GM12878 (cell line): Measurements from ENCODE around the gene TNP2. TPM values are rescaled to one million over a fixed set of nuclear protein-coding genes. Genes with fewer than 3 reads are reported as not detected.

Experiments
- ATAC-seq: fragments of 200-7000 bp; cut with Tn5 transposase; 3 replicates; pipeline ENCODE4 v1.9.1; 2020; ENCODE audit warnings: mild to moderate bottlenecking, moderate library complexity
- BruUV-seq: library from RNA; stranded (reverse); fragments of 400-500 nt; replicated peaks from 2 replicates; lab custom pipeline; 2021; lab: Mats Ljungman, UMichigan
- CTCF ChIA-PET: fragments of 300-600 bp; sonication (Branson Sonifier 250); formaldehyde crosslinking; extraction: SDS; loops from one replicate; lab custom pipeline; 2021; ENCODE audit warnings: inconsistent platforms; lab: Yijun Ruan, JAX
- POLR2A ChIA-PET: fragments of 350-600 bp; formaldehyde crosslinking; extraction: SDS; loops from one replicate; lab custom pipeline; 2021; ENCODE audit warnings: inconsistent platforms; lab: Charles Lee
- RAD21 ChIA-PET: fragments of 300-600 bp; sonication (Branson Sonifier 250); formaldehyde crosslinking; loops from one replicate; lab custom pipeline; 2023; ENCODE audit warnings: antibody characterized with exemption; ENCODE audit not compliant: unreplicated experiment; lab: Charles Lee
- SMC1A ChIA-PET: fragments of 300-600 bp; sonication (Branson Sonifier 250); formaldehyde crosslinking; loops from one replicate; lab custom pipeline; 2023; ENCODE audit not compliant: unreplicated experiment, uncharacterized antibody; lab: Charles Lee
- DNase-seq: peaks from one replicate; pipeline ENCODE4 v3.0.0-alpha.2; 2011; ENCODE audit warnings: low read depth, low spot score
- FAIRE-seq: peaks from 3 replicates; lab custom pipeline; 2011; peaks lifted over from hg19 to GRCh38; lab: Jason Lieb, UNC
- H2AFZ ChIP-seq: 2 replicates; pipeline ENCODE4 v1.6.0; 2011; ENCODE audit warnings: low read depth, low read length, control low read depth; ENCODE audit not compliant: control insufficient read depth
- H3K27ac ChIP-seq: 2 replicates; pipeline ENCODE4 v1.5.1; 2011; ENCODE audit warnings: control low read depth; ENCODE audit not compliant: control insufficient read depth, insufficient read depth
- H3K27me3 ChIP-seq, 2 experiments: replicated peaks in 1 of 2; 2 replicates each; pipeline versions ENCODE4 v1.6.0 to v1.6.1; 2011; ENCODE audit warnings: low read length in 1 of 2; ENCODE audit not compliant: control insufficient read depth in 2 of 2, insufficient read depth in 2 of 2
- H3K36me3 ChIP-seq, 2 experiments: 2 replicates each; pipeline ENCODE4 v1.5.1; 2011; ENCODE audit warnings: low read length in 1 of 2; ENCODE audit not compliant: control insufficient read depth in 2 of 2, insufficient read depth in 2 of 2
- H3K4me1 ChIP-seq: 2 replicates; pipeline ENCODE4 v1.6.1; 2011; ENCODE audit warnings: mild to moderate bottlenecking, low read length, moderate library complexity, mixed read lengths; ENCODE audit not compliant: control insufficient read depth, insufficient read depth
- H3K4me2 ChIP-seq: 2 replicates; pipeline ENCODE4 v1.6.0; 2011; ENCODE audit warnings: control low read depth; ENCODE audit not compliant: control insufficient read depth, insufficient read depth
- H3K4me3 ChIP-seq: fragments of 200-600 bp; sonication (generic); 2 replicates; pipeline ENCODE4 v1.5.1; 2016
- H3K79me2 ChIP-seq: 2 replicates; pipeline ENCODE4 v1.6.0; 2011; ENCODE audit warnings: low read length; ENCODE audit not compliant: control insufficient read depth, insufficient read depth
- H3K9ac ChIP-seq: 2 replicates; pipeline ENCODE4 v1.8.0; 2011; ENCODE audit warnings: low read length, control low read depth, mixed read lengths; ENCODE audit not compliant: control insufficient read depth, insufficient read depth
- H3K9me3 ChIP-seq: replicated peaks from 3 replicates; pipeline ENCODE4 v1.5.1; 2011; ENCODE audit warnings: mild to moderate bottlenecking, low read length; ENCODE audit not compliant: control insufficient read depth, insufficient read depth
- H4K20me1 ChIP-seq: 2 replicates; pipeline ENCODE4 v1.6.0; 2011; ENCODE audit not compliant: control insufficient read depth, insufficient read depth
- BMI1 ChIP-seq: fragments of 450-650 bp; IDR thresholded peaks from 2 replicates; pipeline ENCODE4 v1.6.1; 2016; ENCODE audit warnings: mild to moderate bottlenecking, moderate library complexity, borderline replicate concordance
- CHD2 ChIP-seq: IDR thresholded peaks from 2 replicates; pipeline ENCODE4 v1.6.1; 2011; ENCODE audit warnings: low read depth, low read length, improper control_type of control experiment, borderline replicate concordance
- CREM ChIP-seq: IDR thresholded peaks from 2 replicates; pipeline ENCODE4 v1.6.1; 2014; ENCODE audit warnings: antibody characterized with exemption, low read depth
- GABPA ChIP-seq: IDR thresholded peaks from 2 replicates; pipeline ENCODE4 v1.6.1; 2014; ENCODE audit warnings: antibody characterized with exemption, low read depth, mild to moderate bottlenecking, inconsistent platforms
- IRF4 ChIP-seq: IDR thresholded peaks from 2 replicates; pipeline ENCODE4 v1.6.1; 2011; ENCODE audit warnings: low read depth, low read length
- LARP7 ChIP-seq: fragments of 450-650 bp; IDR thresholded peaks from 2 replicates; pipeline ENCODE4 v1.6.1; 2017; ENCODE audit warnings: mild to moderate bottlenecking
- MLLT1 ChIP-seq: fragments of 450-650 bp; IDR thresholded peaks from 2 replicates; pipeline ENCODE4 v1.6.1; 2016; ENCODE audit warnings: mild to moderate bottlenecking
- MTA2 ChIP-seq: fragments of 450-650 bp; IDR thresholded peaks from 2 replicates; pipeline ENCODE4 v1.6.1; 2016; ENCODE audit warnings: low read depth, mild to moderate bottlenecking, moderate library complexity
- NFXL1 ChIP-seq: fragments of 450-650 bp; IDR thresholded peaks from 2 replicates; pipeline ENCODE4 v1.6.1; 2017; ENCODE audit warnings: antibody characterized with exemption, mild to moderate bottlenecking, borderline replicate concordance
- NKRF ChIP-seq: fragments of 450-650 bp; conservative IDR thresholded peaks from 2 replicates; pipeline ENCODE4 v1.6.1; 2017; ENCODE audit warnings: mild to moderate bottlenecking, moderate library complexity
- PAX5 ChIP-seq: IDR thresholded peaks from 2 replicates; pipeline ENCODE4 v1.6.1; 2011; ENCODE audit warnings: low read depth, low read length, borderline replicate concordance
- POLR2A ChIP-seq: IDR thresholded peaks from 2 replicates; pipeline ENCODE4 v1.6.1; 2011; ENCODE audit warnings: low read depth, mild to moderate bottlenecking, low read length
- RAD21 ChIP-seq: IDR thresholded peaks from 2 replicates; pipeline ENCODE4 v1.6.1; 2011; ENCODE audit warnings: mild to moderate bottlenecking, low read depth, low read length, moderate library complexity; ENCODE audit not compliant: insufficient read depth
- RCOR1 ChIP-seq: conservative IDR thresholded peaks from 2 replicates; pipeline ENCODE4 v1.6.1; 2012; ENCODE audit warnings: low read depth, low read length, improper control_type of control experiment
- RELB ChIP-seq: fragments of 450-650 bp; IDR thresholded peaks from 2 replicates; pipeline ENCODE4 v1.6.1; 2017; ENCODE audit warnings: low read depth, mild to moderate bottlenecking, moderate library complexity
- SP1 ChIP-seq: IDR thresholded peaks from one replicate; pipeline ENCODE4 v1.6.1; 2011; ENCODE audit warnings: low read depth, low read length
- ZNF24 ChIP-seq: fragments of 450-650 bp; IDR thresholded peaks from 2 replicates; pipeline ENCODE4 v1.6.1; 2017; ENCODE audit warnings: antibody characterized with exemption, mild to moderate bottlenecking
- ZNF384 ChIP-seq: IDR thresholded peaks from 2 replicates; pipeline ENCODE4 v1.6.1; 2012; ENCODE audit warnings: low read depth, mild to moderate bottlenecking, low read length, improper control_type of control experiment, borderline replicate concordance
- WGBS: methylation state at CpG from one replicate; pipeline ENCODE4 v1.1.6; 2016; ENCODE audit warnings: low lambda C conversion rate; ENCODE audit not compliant: insufficient replicate concordance, insufficient coverage; ENCODE audit errors: missing lambda C conversion rate; 5-methylcytosine and 5-hydroxymethylcytosine counted together
- in situ Hi-C: fragments of 300-500 bp; cut with MboI; formaldehyde crosslinking; loops from 9 replicates; pipeline ENCODE4 v1.14.3; 2018; ENCODE audit warnings: mixed read lengths
- intact Hi-C: fragments of 100-400 bp; cut with micrococcal nuclease; formaldehyde crosslinking; loops from one replicate; pipeline ENCODE4 v1.14.2; 2022; ENCODE audit not compliant: unreplicated experiment
- polyA plus RNA-seq, 11 experiments: library from polyadenylated mRNA; depleted of rRNA in 4 of 11; unstranded in 6 of 11; stranded (reverse) in 5 of 11; fragments of >200 nt; fragmentation: Nextera tagmentation in 4 of 11; fragmentation: Illumina TruSeq in 1 of 11; extraction: Ambion mirVana in 4 of 11; extraction: Trizol in 1 of 11; gene quantifications; 1 replicate in 1 of 11; 2 replicates in 10 of 11; pipeline versions ENCODE4 v1.2.1 to v1.2.3, GENCODE V29; 2011 to 2016; ENCODE audit warnings: inconsistent platforms in 2 of 11, missing spikeins in 2 of 11, low read depth in 1 of 11
- total RNA-seq, 4 experiments: library from RNA; depleted of rRNA in 3 of 4; stranded (reverse); fragments of >200 nt in 3 of 4; fragmentation: Illumina TruSeq in 1 of 4; extraction: Trizol in 1 of 4; gene quantifications; 2 replicates each; pipeline versions ENCODE4 v1.2.1 to v1.2.3, GENCODE V29; 2013 to 2021

TNP2 gene
- total and polyA plus RNA-seq, 10 of the 15 experiments (the other 5 are each of a cell fraction or from before 2014, with no cell fraction given) = not detected

- intact Hi-C loops = no loop called here
- Histone ChIP-seq H3K4me2 (no peak overlapping the region), H4K20me1 (no peaks in the 10 kb centered on the region), H3K4me3 (no peak overlapping the region), H3K4me1 (no peaks in the 10 kb centered on the region), H3K9me3 (no peaks in the 10 kb centered on the region), H3K27ac (no peak overlapping the region), H3K36me3 (no peaks in the 10 kb centered on the region), H3K79me2 (no peaks in the 10 kb centered on the region), H2AFZ (no peak overlapping the region), H3K27me3 (no peaks in the 10 kb centered on the region), H3K9ac (no peak overlapping the region)
- DNase-seq = no peak
- 50% methylated on average over 6 of the region's 6 CpGs for WGBS
- no peak for FAIRE-seq
- no peak for ATAC-seq
- ChIA-PET POLR2A (interaction anchor here (1.1 kb wide), 1 partner anchor 13 kb away, joined by 3 read pairs; no protein-coding TSS in a partner anchor), SMC1A (interaction anchor here (1.7 to 4.8 kb wide), 2 partner anchors 14 to 25 kb away, joined by 3 to 13 read pairs; no protein-coding TSS in a partner anchor), CTCF (interaction anchor here (1.4 kb wide), 1 partner anchor 11 kb away, joined by 3 read pairs; no protein-coding TSS in a partner anchor), RAD21 (no interaction called here)
- no TSS peak for BruUV-seq
- TF ChIP-seq RELB (no peak), CHD2 (no peak), POLR2A (no peak), BMI1 (no peak), MTA2 (no peak), CREM (no peak), GABPA (no peak), RAD21 (no peak), NKRF (no peak), SP1 (no peak), ZNF384 (no peak), NFXL1 (no peak), LARP7 (no peak), MLLT1 (no peak), IRF4 (no peak), ZNF24 (no peak), PAX5 (no peak), RCOR1 (no peak)
- in situ Hi-C loops = no loop called here
These were observed 3.4 kb upstream of the TNP2 start for GRCh38 chr16:11272484-11272883.
